CD4-positive, alpha-beta T cell treated with Interleukin-1 beta for 1 hour (primary cell): ENCODE results near the gene CHCHD3.

ENCODE experiments used
- DNase-seq, 2 donors: peaks; one replicate each; pipeline ENCODE4 v3.0.0-alpha.2; 2020 to 2022

CHCHD3 gene

GRCh38 chr7:132797152-132797551, 284.7 kb downstream of the CHCHD3 start:
- DNase-seq = no peak

DNA sequence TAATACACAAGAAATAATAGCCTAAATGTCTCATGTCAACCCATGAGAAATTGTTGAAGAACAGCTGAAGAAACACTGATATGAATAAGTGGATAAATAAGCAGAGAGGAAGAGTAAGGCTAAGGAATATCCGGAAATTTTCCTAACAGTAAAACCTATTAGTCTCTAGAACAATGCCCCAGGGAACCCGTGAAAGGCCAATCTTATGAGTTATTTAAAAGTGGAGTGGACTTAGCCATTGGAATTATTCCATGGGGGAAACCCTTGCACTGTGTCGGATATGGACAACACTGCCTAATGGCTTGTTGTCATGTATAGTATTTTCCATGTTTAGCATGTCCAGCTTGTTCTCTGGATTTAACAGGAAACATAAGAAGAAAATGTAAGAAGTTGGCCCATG, 288.4 kb downstream of the CHCHD3 start:
- DNase-seq = no peak

GRCh38 chr7:132791036-132791435, 290.9 kb downstream of the CHCHD3 start:
- DNase-seq = no peak

GRCh38 chr7:132790104-132790503, 291.8 kb downstream of the CHCHD3 start:
- no peak for DNase-seq

- DNase-seq = no peak
Measured at GRCh38 chr7:132789281-132789680, 292.6 kb downstream of the CHCHD3 start.

DNA sequence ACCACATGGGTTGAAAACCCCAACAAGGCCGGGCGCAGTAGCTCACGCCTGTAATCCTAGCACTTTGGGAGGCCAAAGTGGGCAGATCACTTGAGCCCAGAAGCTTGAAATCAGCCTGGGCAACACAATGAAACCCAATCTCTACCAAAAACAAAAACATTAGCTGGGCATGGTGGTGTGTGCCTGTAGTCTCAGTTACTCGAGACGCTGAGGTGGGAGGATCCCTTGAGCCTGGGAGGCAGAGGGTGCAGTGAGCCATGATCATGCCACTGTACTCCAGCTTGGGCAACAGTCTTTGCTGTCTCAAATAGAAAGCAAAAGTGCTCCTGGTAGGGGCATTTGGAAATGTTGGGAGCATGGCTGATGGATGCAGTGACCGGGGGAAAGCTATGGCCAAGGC, 296.0 kb downstream of the CHCHD3 start:
- DNase-seq = no peak

DNA sequence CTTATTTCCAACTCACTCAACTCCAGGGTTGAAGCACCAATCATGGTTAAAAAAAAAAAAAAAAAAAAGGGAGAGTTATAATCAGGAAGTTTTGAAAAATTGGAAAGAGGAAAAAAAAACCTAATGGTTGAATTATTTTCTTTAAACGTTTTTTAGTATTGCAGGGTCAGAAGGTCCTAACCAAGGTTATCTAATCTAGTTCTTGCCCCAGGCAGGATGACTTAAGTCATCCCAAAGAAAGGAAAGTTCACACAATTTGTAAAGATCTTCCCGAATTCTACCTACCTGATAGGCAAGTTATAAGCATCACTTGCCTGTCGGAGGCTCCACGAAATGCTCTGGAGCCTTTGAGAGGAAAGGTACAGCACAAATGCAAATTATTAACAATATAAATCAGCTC, 297.5 kb downstream of the CHCHD3 start:
- no peak for DNase-seq

GRCh38 chr7:132783824-132784223, 298.1 kb downstream of the CHCHD3 start:
- no peak for DNase-seq

GRCh38 chr7:132782777-132783640, 298.9 kb downstream of the CHCHD3 start:
- DNase-seq = no peak

- DNase-seq = no peak
Measured at GRCh38 chr7:132780822-132781221, 301.1 kb downstream of the CHCHD3 start.

DNA sequence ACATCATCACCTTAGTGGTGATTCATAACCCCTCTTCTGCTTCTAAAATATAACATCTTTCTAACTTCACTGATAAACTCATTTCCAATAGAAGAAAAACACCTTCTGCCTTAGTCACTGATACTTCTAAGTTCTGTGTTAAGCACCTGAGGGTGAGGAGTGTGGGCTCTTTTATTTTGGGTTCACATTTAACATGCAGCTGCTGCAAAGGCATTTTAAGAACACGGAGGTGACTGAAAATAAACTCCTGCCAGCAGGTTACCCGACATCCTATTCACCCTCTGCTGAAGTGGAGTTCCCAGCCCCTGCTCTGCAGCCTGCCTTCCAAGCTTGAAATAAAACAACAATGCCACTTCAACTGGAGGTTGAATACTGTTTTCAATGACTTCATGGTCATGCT, 302.7 kb downstream of the CHCHD3 start:
- no peak for DNase-seq

DNA sequence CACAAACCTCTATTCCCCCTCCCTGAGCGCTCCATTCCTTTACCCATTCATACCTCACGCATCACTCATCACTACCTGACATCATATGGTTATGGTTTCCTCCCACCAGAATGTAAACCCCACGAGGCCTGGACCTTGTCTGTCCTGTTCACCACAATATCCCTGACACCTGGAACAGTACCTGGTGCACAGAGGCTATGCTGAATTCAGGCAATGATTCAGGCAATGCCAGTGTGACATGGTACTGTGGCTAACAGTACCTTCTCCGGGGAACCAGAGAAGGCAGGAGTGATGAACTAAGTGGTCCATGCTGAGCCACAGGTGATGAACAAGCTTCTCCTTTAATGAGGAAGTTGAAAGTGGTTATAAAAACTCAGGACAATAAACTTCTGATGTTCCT, 303.1 kb downstream of the CHCHD3 start:
- DNase-seq = no peak

DNA sequence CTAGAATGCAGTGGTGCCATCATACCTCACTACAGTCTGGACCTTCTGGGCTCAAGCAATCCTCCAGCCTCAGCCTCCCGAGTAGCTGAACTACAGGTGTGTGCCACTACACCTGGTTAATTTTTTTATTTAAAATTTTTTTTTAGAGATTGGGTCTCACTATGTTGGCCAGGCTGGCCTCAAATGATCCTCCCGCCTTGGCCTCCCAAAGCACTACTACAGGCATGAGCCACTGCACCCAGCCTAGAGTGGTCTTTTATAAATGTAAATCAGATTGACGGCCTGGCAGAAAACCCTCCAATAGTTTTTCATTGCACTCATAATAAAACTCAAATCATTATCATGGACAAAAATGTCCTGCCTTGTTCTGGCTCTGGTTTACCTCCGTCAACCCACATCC, 303.9 kb downstream of the CHCHD3 start:
- no peak for DNase-seq

GRCh38 chr7:132777414-132777813, 304.5 kb downstream of the CHCHD3 start:
- DNase-seq = no peak

- no peak for DNase-seq
Measured at GRCh38 chr7:132776048-132776620, 305.8 kb downstream of the CHCHD3 start.

DNA sequence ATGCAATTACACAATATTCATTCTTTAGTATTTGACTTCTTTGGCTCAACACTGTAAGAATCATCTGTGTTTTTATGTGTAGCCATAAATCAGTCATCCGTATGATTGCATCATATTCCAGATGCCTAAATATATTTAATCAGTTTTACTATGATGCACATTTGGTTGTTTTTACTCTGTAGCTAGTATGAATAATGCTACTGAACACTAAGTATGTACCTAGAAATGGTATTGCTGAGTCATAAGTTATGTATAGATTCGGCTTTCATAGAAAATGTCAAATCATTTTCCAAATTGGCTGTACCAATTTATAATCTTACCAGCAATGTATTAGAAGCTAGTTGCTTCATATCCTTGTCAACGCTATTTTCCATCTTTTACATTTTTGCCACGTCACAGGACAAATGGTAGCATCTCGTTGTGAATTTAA, 308.3 kb downstream of the CHCHD3 start:
- DNase-seq = no peak

GRCh38 chr7:132771301-132771730, 310.6 kb downstream of the CHCHD3 start:
- peak; percentile 16 to 27 for DNase-seq

GRCh38 chr7:132770055-132770454, 311.8 kb downstream of the CHCHD3 start:
- DNase-seq = no peak

DNA sequence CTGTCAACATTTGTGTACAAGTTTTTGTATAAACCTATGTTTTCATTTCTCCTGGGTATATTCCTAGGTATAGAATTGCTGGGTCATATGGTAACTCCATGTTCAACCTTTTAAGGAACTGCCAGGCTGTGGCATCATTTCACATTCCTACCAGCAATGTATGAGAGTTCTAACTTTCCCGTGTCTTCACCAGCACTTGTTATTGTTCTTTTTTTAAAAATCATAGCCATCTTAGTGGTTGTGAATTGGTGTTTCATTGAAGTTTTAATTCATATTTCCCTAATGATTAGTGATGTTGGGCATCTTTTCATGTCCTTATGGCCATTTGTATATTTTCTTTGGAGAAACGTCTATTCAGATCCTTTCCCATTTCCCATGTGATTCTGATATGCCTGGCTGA, 312.6 kb downstream of the CHCHD3 start:
- no peak for DNase-seq

DNA sequence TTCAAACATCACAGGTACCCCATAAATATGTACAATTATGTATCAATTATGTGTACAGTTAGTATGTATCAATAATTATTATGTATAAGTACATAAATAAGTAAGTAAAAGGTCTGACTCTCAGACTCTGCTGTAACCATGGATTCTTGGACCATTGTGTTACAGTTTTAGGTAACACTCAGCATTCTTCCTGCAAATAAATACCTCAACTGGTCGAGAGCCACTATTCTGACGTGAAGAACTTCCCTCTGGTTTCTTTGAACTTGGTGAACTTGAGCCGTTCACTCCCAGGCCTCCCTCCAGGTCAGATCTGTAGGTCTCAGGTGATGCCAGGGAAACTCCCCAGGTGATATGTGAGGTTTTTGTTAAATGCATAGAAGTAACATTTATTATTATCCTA, 313.8 kb downstream of the CHCHD3 start:
- DNase-seq = no peak

DNA sequence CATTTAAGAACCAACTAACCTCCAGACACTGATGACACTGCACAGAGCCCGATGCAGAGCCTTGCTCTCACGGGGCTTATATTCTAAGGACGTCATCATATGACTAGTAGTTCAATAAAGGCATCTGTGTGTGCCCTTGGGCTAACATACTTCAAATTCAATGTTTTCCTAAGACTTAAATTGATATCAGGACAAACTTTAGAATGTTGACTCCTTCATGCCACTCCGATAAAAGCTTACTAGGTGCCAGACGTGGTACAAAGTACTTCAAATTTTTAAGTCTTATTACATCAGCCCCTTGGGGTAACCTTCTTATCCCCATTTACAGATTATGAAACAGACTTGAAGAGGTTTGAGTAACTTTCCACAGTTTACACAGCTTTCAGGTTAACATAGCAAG, 314.5 kb downstream of the CHCHD3 start:
- no peak for DNase-seq

DNA sequence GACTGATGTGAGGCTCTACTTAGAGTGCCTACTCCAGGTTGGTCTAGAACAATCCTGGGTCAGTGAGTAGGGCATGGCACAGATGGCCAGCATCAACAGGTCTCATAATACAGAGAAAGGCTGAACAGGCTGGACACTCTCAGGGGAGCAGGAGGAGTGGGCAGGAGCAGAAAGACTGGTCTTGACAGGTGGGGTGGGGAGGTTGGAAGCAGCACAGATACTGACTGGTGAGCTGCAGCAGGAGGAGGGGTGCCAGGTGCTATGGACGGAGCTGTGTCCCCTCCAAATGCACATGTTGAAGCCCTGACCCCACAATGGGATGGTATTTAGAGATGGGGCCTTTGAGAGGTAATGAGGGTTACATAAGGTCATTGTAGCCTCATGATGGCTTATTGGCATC, 315.2 kb downstream of the CHCHD3 start:
- no peak for DNase-seq

DNA sequence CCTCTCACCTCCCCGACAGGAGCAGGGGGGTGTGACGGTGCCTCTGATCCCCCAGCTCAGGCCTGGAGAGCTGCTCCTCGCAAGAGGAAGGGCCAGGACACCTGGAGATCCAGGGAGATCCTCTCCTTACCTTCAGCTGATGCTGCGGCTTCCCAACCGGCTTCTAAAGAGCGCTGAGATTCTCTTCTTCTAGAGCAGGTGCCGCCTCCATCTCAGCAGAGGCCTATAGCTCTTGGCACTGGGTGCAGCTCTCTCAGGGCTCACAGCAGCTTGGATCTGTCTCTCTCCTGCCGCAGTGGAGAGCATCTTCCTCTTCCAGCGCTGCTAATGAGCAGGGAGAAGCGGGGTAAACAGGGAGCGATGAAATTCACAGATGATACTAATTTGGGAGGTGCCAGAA, 316.0 kb downstream of the CHCHD3 start:
- no peak for DNase-seq

GRCh38 chr7:132764762-132765161, 317.1 kb downstream of the CHCHD3 start:
- no peak for DNase-seq

GRCh38 chr7:132760866-132761265, 321.0 kb downstream of the CHCHD3 start:
- DNase-seq = no peak
